Hepatocyte (in vitro differentiated cells): ENCODE data around the gene GTPBP3.
A peak's percentile ranks its signal among the peaks of the same experiment; 100 is the strongest.

Experiments used
- CTCF ChIP-seq: fragments of 200-600 bp; sonication (generic); IDR thresholded peaks from 2 replicates; pipeline ENCODE4 v1.5.1; 2016; ENCODE audit warnings: antibody characterized with exemption, mild to moderate bottlenecking; ENCODE audit not compliant: poor library complexity
- EZH2 ChIP-seq: fragments of 200-600 bp; sonication (generic); IDR thresholded peaks from 2 replicates; pipeline ENCODE4 v1.6.1; 2016; ENCODE audit warnings: antibody characterized with exemption, mild to moderate bottlenecking, borderline replicate concordance

DNA sequence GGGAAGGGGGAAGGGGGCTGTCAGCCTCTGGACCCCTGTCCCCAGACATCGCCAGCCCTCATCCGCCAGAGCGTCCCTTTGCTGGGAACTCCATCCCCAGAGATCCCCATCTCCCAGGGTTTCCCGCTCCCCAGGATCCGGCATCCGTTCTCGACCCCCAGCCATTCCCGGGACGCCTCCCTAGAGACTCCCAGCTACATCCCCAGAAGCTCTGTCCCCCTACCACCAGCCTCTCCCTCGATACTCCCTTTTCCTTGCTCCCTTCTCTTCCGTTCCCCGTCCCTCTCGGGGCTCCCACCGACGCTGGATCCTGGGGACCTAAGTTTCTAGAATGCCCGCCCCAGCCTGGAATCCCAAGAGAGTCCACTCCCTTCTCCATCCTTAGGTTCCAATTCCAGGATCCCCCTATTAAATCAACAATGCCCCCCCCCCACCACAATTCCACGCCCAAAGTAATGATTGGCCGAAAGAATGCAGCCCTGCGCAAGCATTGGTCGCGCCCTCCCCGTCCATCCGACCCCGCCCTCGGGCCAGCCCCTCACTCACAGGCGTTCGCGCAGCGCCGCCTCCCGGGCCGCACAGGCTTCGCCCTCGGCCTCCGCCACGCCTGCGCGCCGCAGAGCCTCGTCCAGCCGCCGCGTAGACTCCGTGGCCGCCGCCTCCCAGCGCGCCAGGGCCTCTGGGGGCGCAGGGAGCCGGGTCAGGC, 53.5 kb downstream of the GTPBP3 start:
- TF ChIP-seq CTCF, result peak; percentile 70
- TF ChIP-seq EZH2, result no peak
